HG03196 (cell line): ENCODE data around the gene THAP6.

ENCODE experiments used
- ATAC-seq: cut with Tn5 transposase; IDR thresholded peaks from one replicate; pipeline ENCODE4 v1.9.1; 2021; ENCODE audit not compliant: unreplicated experiment

THAP6 gene

GRCh38 chr4:75567725-75568124 is 53.5 kb downstream of the THAP6 start:
- ATAC-seq = no peak
